ENCODE measurements around the gene TSPAN1. TPM values are rescaled to one million over a fixed set of nuclear protein-coding genes. Genes with fewer than 3 reads are reported as not detected.

The TSPAN1 gene
- total RNA-seq, 2 donors from 2014 or later = 0.30 to 0.34 TPM

- no peak for DNase-seq
- no peak for ATAC-seq (replicated peaks in 1 of 2)
- Mint-ChIP-seq H3K9me3 (no peaks in the 10 kb centered on the region), H3K4me3 (no peak overlapping the region), H3K27ac (no peak overlapping the region), H3K27me3 (ENCODE audit: low read depth) (no peaks in the 10 kb centered on the region), H3K36me3 (ENCODE audit: insufficient read depth in 2 of 2) (no peaks in the 10 kb centered on the region), H3K4me1 (ENCODE audit: low read depth) (peaks cover 23% of the 10 kb centered on the region)
Observed at GRCh38 chr1:46186076-46186475, 11.2 kb downstream of the TSPAN1 start.

DNA sequence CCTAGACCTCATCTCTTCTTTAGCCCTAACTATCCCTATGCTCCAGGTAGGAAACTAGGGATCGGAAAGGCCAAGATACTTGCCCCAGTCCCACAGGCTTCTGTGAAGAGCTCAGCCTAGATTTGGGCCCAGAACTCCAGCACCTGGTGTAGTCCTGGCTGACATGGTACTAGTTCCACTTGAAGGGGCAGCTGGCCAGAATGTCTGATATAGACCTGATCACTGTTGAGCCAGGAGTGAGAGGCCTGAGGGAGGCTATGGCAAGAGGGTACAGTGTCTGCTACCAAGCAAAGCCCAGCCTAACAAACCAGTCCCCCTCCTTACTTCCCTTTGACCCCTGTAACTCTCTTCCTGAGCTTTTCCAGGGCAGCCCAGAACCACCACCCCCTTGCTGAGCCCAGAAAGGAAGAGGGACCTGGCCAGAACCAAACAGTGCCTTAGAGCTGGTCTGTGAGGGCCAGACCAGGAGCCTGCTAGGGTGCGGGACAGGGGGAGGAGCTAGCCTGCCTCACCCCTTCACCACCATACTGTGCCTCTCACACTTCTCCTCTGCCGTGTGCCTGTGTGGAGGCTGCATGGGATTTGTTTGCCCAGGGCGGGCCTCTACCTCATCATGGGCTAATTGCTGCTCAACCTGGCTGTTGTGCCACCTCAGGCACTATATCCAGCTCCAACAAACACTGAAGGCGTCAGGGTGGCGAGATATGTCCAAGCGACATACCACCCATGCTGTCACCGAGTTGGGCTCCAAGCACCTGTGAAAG is 12.4 kb downstream of the TSPAN1 start:
- DNase-seq (no peak), ATAC-seq (replicated peaks in 1 of 2) (no peak)
- Mint-ChIP-seq H3K4me1 (ENCODE audit: low read depth) (peaks cover 23% of the 10 kb centered on the region), H3K27ac (no peak overlapping the region), H3K4me3 (no peak overlapping the region), H3K9me3 (no peaks in the 10 kb centered on the region), H3K27me3 (ENCODE audit: low read depth) (no peaks in the 10 kb centered on the region), H3K36me3 (ENCODE audit: insufficient read depth in 2 of 2) (no peaks in the 10 kb centered on the region)

- H3K4me3 Mint-ChIP-seq = no peak overlapping the region
- H3K4me1 Mint-ChIP-seq (ENCODE audit: low read depth) = peaks cover 23% of the 10 kb centered on the region
- H3K36me3 Mint-ChIP-seq (ENCODE audit: insufficient read depth in 2 of 2) = no peaks in the 10 kb centered on the region
- DNase-seq (no peak), ATAC-seq (replicated peaks in 1 of 2) (no peak)
- no peaks in the 10 kb centered on the region for H3K27me3 Mint-ChIP-seq (ENCODE audit: low read depth)
- no peaks in the 10 kb centered on the region for H3K9me3 Mint-ChIP-seq
- no peak overlapping the region for H3K27ac Mint-ChIP-seq
Observed at GRCh38 chr1:46188295-46189030, 13.6 kb downstream of the TSPAN1 start.

- Mint-ChIP-seq H3K27ac (no peak overlapping the region), H3K9me3 (no peaks in the 10 kb centered on the region), H3K4me3 (no peak overlapping the region), H3K4me1 (ENCODE audit: low read depth) (peaks cover 4% of the 10 kb centered on the region), H3K36me3 (ENCODE audit: insufficient read depth in 2 of 2) (no peaks in the 10 kb centered on the region), H3K27me3 (ENCODE audit: low read depth) (no peaks in the 10 kb centered on the region)
- ATAC-seq (replicated peaks in 1 of 2) (no peak), DNase-seq (no peak)
Observed at GRCh38 chr1:46190539-46190938, 15.7 kb downstream of the TSPAN1 start.

DNA sequence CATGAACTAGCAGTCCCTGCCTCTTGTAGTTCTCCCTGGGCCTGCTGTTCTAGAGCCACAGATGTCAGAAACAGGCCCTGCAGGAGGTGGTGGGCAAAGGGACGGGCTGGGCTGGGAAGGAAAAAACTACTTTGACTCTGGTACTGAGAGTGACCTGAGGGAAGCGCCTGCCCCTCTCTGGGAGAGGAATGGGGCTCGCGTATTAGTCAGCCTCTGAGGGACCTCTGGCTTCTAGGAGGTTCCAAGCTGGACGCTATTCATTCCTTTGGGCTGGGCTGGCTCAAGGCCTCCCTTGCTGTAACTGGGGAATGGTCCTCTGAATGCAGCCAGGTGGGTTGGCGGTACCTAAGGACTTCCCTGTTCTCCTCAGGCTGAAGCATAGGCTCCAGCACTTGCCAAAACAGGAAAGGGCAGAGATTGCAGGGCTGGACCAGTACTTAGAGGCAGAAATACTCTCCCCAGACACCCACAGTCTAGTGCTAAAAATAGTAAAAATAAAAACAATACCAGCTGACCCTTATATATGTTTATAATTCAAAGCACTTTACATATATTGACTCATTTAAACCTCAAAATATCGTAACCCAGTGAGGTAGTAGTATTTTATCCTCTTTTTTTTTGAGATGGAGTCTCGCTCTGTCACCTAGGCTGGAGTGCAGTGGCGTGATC is 16.3 kb downstream of the TSPAN1 start:
- DNase-seq (no peak), ATAC-seq (replicated peaks in 1 of 2) (no peak)
- Mint-ChIP-seq H3K27me3 (ENCODE audit: low read depth) (no peaks in the 10 kb centered on the region), H3K4me1 (ENCODE audit: low read depth) (peaks cover 2% of the 10 kb centered on the region), H3K4me3 (no peak overlapping the region), H3K36me3 (ENCODE audit: insufficient read depth in 2 of 2) (no peaks in the 10 kb centered on the region), H3K27ac (no peak overlapping the region), H3K9me3 (no peaks in the 10 kb centered on the region)

DNA sequence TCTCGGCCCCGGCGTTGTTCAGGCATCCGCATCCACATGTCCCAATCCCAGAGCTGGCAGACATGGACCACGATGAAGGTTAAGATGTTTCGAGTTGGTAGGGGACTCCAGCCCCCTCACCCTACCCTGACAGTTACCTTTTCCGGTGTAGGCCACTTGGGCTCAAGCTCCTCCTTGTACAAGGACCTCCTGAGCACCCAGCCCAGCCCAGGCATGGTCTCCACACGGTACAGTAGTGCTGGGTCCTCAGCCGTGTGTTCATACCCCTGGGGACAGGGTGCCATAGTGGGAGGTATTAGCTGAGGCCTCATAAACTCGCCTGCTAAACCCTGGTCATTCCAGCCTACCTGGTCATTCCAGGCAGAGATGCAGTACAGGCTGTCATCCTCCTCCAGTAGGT is 17.3 kb downstream of the TSPAN1 start:
- DNase-seq = no peak
- ATAC-seq (replicated peaks in 1 of 2) = no peak
- Mint-ChIP-seq H3K9me3 (no peaks in the 10 kb centered on the region), H3K4me3 (no peak overlapping the region), H3K4me1 (ENCODE audit: low read depth) (peaks cover 11% of the 10 kb centered on the region), H3K27me3 (ENCODE audit: low read depth) (no peaks in the 10 kb centered on the region), H3K27ac (no peak overlapping the region), H3K36me3 (ENCODE audit: insufficient read depth in 2 of 2) (no peaks in the 10 kb centered on the region)

DNA sequence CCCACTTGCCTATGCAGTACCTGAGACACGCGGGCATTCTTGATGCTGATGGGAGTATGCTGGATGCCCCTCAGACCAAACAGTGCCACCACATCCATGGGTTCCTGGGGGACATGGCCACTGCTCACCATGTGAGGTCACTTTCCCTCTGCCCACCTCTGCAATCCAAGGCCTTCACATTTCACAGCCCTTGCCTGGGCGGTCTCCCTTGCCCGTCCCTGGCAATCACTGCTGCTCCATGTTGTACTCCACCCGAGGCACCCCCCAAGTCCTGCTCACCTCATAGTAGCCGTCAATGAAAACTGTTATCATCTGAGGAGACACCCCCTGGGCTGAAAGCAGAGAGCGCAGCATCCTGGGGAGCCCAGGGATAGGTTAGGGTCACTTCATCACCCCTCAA is 18.4 kb downstream of the TSPAN1 start:
- Mint-ChIP-seq H3K9me3 (no peaks in the 10 kb centered on the region), H3K4me3 (no peak overlapping the region), H3K36me3 (ENCODE audit: insufficient read depth in 2 of 2) (no peaks in the 10 kb centered on the region), H3K27me3 (ENCODE audit: low read depth) (no peaks in the 10 kb centered on the region), H3K4me1 (ENCODE audit: low read depth) (peaks cover 16% of the 10 kb centered on the region), H3K27ac (no peak overlapping the region)
- ATAC-seq (replicated peaks in 1 of 2) (no peak), DNase-seq (no peak)

GRCh38 chr1:46193984-46194570 is 19.2 kb downstream of the TSPAN1 start:
- H3K4me3 Mint-ChIP-seq = no peak overlapping the region
- H3K9me3 Mint-ChIP-seq = no peaks in the 10 kb centered on the region
- DNase-seq (no peak), ATAC-seq (replicated peaks in 1 of 2) (no peak)
- no peak overlapping the region for H3K27ac Mint-ChIP-seq
- peaks cover 17% of the 10 kb centered on the region for H3K4me1 Mint-ChIP-seq (ENCODE audit: low read depth)
- no peaks in the 10 kb centered on the region for H3K36me3 Mint-ChIP-seq (ENCODE audit: insufficient read depth in 2 of 2)
- H3K27me3 Mint-ChIP-seq (ENCODE audit: low read depth) = no peaks in the 10 kb centered on the region

DNA sequence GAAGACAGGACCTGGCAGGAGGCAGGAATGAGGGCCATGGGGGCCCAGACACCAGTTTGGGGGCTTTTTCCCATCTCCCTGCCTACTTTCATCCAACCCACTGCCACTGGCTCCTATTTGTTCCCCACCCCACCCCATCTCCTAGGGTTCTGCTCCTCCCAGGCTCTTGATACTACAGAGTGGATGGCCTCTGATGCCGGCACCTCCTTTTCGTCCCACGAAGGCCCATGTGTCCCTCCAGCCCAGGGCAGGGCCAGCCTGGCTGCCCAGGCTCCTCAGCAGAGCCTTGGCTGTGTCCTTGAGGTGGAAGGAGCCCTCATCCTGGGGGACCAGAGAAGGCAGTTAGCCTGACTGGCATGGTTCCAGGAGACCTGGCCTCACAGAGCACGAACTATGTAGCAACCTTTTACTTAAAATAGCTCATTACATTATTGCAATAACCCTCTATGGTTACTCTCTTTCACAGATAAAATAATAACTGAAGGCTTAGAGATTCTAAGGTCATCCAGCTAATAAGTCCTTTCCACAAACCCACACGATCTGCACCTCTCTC is 19.8 kb downstream of the TSPAN1 start:
- DNase-seq (no peak), ATAC-seq (replicated peaks in 1 of 2) (no peak)
- no peak overlapping the region for H3K4me3 Mint-ChIP-seq
- peaks cover 22% of the 10 kb centered on the region for H3K4me1 Mint-ChIP-seq (ENCODE audit: low read depth)
- H3K9me3 Mint-ChIP-seq = no peaks in the 10 kb centered on the region
- H3K36me3 Mint-ChIP-seq (ENCODE audit: insufficient read depth in 2 of 2) = no peaks in the 10 kb centered on the region
- H3K27ac Mint-ChIP-seq = no peak overlapping the region
- no peaks in the 10 kb centered on the region for H3K27me3 Mint-ChIP-seq (ENCODE audit: low read depth)

- Mint-ChIP-seq H3K27ac (no peak overlapping the region), H3K9me3 (no peaks in the 10 kb centered on the region), H3K27me3 (ENCODE audit: low read depth) (no peaks in the 10 kb centered on the region), H3K36me3 (ENCODE audit: insufficient read depth in 2 of 2) (no peaks in the 10 kb centered on the region), H3K4me3 (peak overlapping the region in 1 of 2 donors; percentile 87), H3K4me1 (ENCODE audit: low read depth) (peaks cover 22% of the 10 kb centered on the region)
- no peak for DNase-seq
- no peak for ATAC-seq (replicated peaks in 1 of 2)
Observed at GRCh38 chr1:46196609-46197008, 21.7 kb downstream of the TSPAN1 start.

DNA sequence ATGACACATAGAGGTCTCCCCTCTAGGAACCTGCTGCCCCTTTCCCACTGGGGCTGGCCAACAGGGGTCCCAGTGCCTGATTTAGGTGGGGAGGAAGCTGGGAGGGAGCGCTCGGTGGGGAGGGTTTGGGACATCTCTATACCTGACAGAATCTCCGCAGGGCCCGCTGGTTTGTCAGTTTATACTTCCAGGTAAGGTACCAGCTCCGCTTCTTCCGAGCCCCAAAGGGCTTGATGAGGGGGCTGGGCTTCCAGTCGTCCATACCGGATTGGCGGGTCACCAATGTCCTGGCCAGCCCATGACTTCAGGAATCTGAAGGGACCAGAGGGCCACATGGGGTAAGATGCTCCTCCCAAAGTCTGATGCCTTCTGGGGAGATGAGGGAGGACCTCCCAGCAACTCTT is 22.7 kb downstream of the TSPAN1 start:
- H3K4me3 Mint-ChIP-seq = peak overlapping the region; percentile 85 to 87
- H3K27me3 Mint-ChIP-seq (ENCODE audit: low read depth) = no peaks in the 10 kb centered on the region
- H3K36me3 Mint-ChIP-seq (ENCODE audit: insufficient read depth in 2 of 2) = no peaks in the 10 kb centered on the region
- H3K27ac Mint-ChIP-seq = peak overlapping the region; percentile 28
- peaks cover 24% of the 10 kb centered on the region for H3K4me1 Mint-ChIP-seq (ENCODE audit: low read depth)
- H3K9me3 Mint-ChIP-seq = no peaks in the 10 kb centered on the region
- no peak for ATAC-seq (replicated peaks in 1 of 2)
- DNase-seq = no peak

DNA sequence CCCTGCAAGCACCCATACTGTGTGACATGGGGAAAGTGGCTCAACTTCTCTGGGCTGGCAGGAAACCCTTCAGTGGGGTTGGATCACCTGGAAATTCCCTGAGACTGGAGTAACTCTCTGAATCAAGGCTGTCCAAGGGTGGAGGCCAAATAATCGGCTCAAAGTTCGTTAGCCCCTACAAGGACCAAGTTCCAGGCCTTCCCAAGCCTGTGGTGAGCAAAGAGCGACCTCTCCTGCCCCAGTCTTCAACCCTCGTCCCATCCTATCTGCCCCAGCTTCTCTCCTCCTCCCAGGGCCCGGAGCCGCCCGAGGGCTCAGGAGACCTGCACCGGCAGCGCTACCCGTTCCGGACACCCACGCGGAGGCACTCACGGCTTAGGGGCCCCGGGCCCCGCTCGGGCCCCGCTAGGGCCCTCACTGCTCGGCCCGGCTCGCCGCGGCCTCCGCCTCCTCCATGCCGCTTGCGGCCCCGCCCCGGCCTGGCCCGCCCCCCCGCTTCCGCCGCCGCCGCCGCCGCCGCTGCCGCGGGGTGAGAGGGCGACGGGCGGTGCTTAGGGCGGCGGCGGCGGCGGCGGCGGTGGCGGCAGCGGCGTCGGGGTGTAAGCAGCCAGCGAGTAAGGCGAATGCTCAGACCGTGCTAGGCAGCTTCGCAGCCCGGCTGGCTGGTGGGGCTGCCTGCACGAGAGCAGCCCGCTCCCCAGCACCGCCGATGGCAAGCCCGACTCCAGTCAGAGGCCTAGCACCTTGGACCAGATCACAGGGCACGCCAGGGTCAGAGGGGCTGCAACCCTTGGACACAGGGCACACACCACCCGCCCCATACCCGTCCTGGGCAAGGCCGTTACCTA is 23.3 kb downstream of the TSPAN1 start, which contains the start of gene POMGNT1:
Gene POMGNT1, minus strand, starts transcription at position 471 of the 848 bp plus-strand sequence. CDS start 613 bp downstream, outside the sequence.
- Mint-ChIP-seq H3K9me3 (no peaks in the 10 kb centered on the region), H3K27ac (peak within 1 kb of the TSS; percentile 28), H3K36me3 (ENCODE audit: insufficient read depth in 2 of 2) (no peaks in the 10 kb centered on the region), H3K4me1 (ENCODE audit: low read depth) (peaks cover 30% of the 10 kb centered on the region), H3K4me3 (peak within 1 kb of the TSS; percentile 85 to 87), H3K27me3 (ENCODE audit: low read depth) (no peaks in the 10 kb centered on the region)
- DNase-seq = peak; percentile 85 to 90
- peak; percentile 96 to 97 for ATAC-seq (replicated peaks in 1 of 2)

Data from activated T-cell treated with anti-CD3 and anti-CD28 coated beads, Interleukin-2, amount 50 U/mL, for 72 hours (primary cell).